Hematopoietic multipotent progenitor cell treated with erythropoietin and hydrocortisone succinate and interleukin-3 and kit ligand, for 6 days (in vitro differentiated cells): ENCODE results near the gene ABCB1.
"Not testable (repeated sequence)": the region's sequence is repeated elsewhere in the genome, so short reads cannot be mapped to it uniquely, and the experiment has no call there.

Experiments
- DNase-seq: peaks from one replicate; pipeline ENCODE4 v3.0.0-alpha.2; 2015

Gene ABCB1

GRCh38 chr7:87511510-87511909, 89.2 kb downstream of the ABCB1 start:
- DNase-seq, result no peak

- peak; percentile 56 for DNase-seq
Observed at GRCh38 chr7:87510411-87510875, 90.2 kb downstream of the ABCB1 start.

GRCh38 chr7:87507446-87507845, 93.2 kb downstream of the ABCB1 start:
- no peak for DNase-seq

- peak; percentile 43 for DNase-seq
Observed at GRCh38 chr7:87506246-87507180, 94.2 kb downstream of the ABCB1 start.

- no peak for DNase-seq
Observed at GRCh38 chr7:87505557-87506245, 95.0 kb downstream of the ABCB1 start.

- DNase-seq, result no peak
Observed at GRCh38 chr7:87505122-87505521, 95.6 kb downstream of the ABCB1 start.

- DNase-seq, result no peak
Observed at GRCh38 chr7:87499494-87499893, 101.2 kb downstream of the ABCB1 start.

GRCh38 chr7:87498893-87499292, 101.8 kb downstream of the ABCB1 start:
- no peak for DNase-seq

- no peak for DNase-seq
Observed at GRCh38 chr7:87497482-87497881, 103.2 kb downstream of the ABCB1 start.

- DNase-seq, result no peak
Observed at GRCh38 chr7:87495366-87495765, 105.3 kb downstream of the ABCB1 start.

- no peak for DNase-seq
Observed at GRCh38 chr7:87494454-87494853, 106.2 kb downstream of the ABCB1 start.

- DNase-seq, result no peak
Observed at GRCh38 chr7:87483131-87483530, 117.6 kb downstream of the ABCB1 start.

- no peak for DNase-seq
Observed at GRCh38 chr7:87482115-87482514, 118.6 kb downstream of the ABCB1 start.

- no peak for DNase-seq
Observed at GRCh38 chr7:87480386-87480785, 120.3 kb downstream of the ABCB1 start.

GRCh38 chr7:87479951-87480350, 120.7 kb downstream of the ABCB1 start:
- DNase-seq, result no peak

- no peak for DNase-seq
Observed at GRCh38 chr7:87476179-87476557, 124.5 kb downstream of the ABCB1 start.

GRCh38 chr7:87475359-87476178, 125.1 kb downstream of the ABCB1 start, which contains the start of gene ABCB4:
Gene ABCB4, minus strand, starts transcription at chr7:87475680. Its CDS starts 215 bp downstream, at chr7:87475465.
- peak; percentile 37 for DNase-seq

GRCh38 chr7:87474533-87475358, 125.9 kb downstream of the ABCB1 start:
- DNase-seq, result peak; percentile 16

GRCh38 chr7:87473986-87474385, 126.7 kb downstream of the ABCB1 start:
- DNase-seq, result no peak

- DNase-seq, result no peak
Observed at GRCh38 chr7:87473192-87473591, 127.5 kb downstream of the ABCB1 start.

- DNase-seq, result no peak
Observed at GRCh38 chr7:87471473-87471872, 129.2 kb downstream of the ABCB1 start.

- DNase-seq, result not testable (repeated sequence)
Observed at GRCh38 chr7:87469204-87469603, 131.5 kb downstream of the ABCB1 start.
